Measurements from ENCODE around the gene SYTL5. TPM values are rescaled to one million over a fixed set of nuclear protein-coding genes. Genes with fewer than 3 reads are reported as not detected.

SYTL5 gene
- total and polyA plus RNA-seq, 2 donors: 0.22 to 4.4 TPM

- DNase-seq (ENCODE audit: extremely low spot score): no peak
- WGBS: 72% methylated on average over 4 of the region's 4 CpGs
- Histone ChIP-seq H3K27ac (ENCODE audit: low read depth) (no peak overlapping the region), H3K4me1 (ENCODE audit: insufficient read depth) (no peaks in the 10 kb centered on the region), H3K36me3 (ENCODE audit: insufficient read depth) (no peaks in the 10 kb centered on the region), H3K4me3 (ENCODE audit: low read depth, low read length) (no peak overlapping the region)
Measured at GRCh38 chrX:38086451-38087215, 80.3 kb downstream of the SYTL5 start.

GRCh38 chrX:38087594-38087993 is 81.2 kb downstream of the SYTL5 start:
- Histone ChIP-seq H3K4me1 (ENCODE audit: insufficient read depth) (no peaks in the 10 kb centered on the region), H3K36me3 (ENCODE audit: insufficient read depth) (no peaks in the 10 kb centered on the region), H3K4me3 (ENCODE audit: low read depth, low read length) (no peak overlapping the region), H3K27ac (ENCODE audit: low read depth) (no peak overlapping the region)
- 80% methylated on average over 1 of the region's 1 CpG for WGBS
- DNase-seq (ENCODE audit: extremely low spot score): no peak

GRCh38 chrX:38089173-38089982 is 83.0 kb downstream of the SYTL5 start:
- no peak overlapping the region for H3K4me3 ChIP-seq (ENCODE audit: low read depth, low read length)
- H3K27ac ChIP-seq (ENCODE audit: low read depth): no peak overlapping the region
- H3K4me1 ChIP-seq (ENCODE audit: insufficient read depth): no peaks in the 10 kb centered on the region
- H3K36me3 ChIP-seq (ENCODE audit: insufficient read depth): no peaks in the 10 kb centered on the region
- DNase-seq (ENCODE audit: extremely low spot score): no peak
- WGBS: 74% methylated on average over 8 of the region's 8 CpGs

- Histone ChIP-seq H3K4me3 (ENCODE audit: low read depth, low read length) (no peak overlapping the region), H3K27ac (ENCODE audit: low read depth) (no peak overlapping the region), H3K4me1 (ENCODE audit: insufficient read depth) (no peaks in the 10 kb centered on the region), H3K36me3 (ENCODE audit: insufficient read depth) (no peaks in the 10 kb centered on the region)
- WGBS: 62% methylated on average over 4 of the region's 4 CpGs
- no peak for DNase-seq (ENCODE audit: extremely low spot score)
Measured at GRCh38 chrX:38095971-38096529, 89.7 kb downstream of the SYTL5 start.

GRCh38 chrX:38099688-38100087 is 93.3 kb downstream of the SYTL5 start:
- DNase-seq (ENCODE audit: extremely low spot score): no peak
- no peak overlapping the region for H3K27ac ChIP-seq (ENCODE audit: low read depth)
- H3K36me3 ChIP-seq (ENCODE audit: insufficient read depth): no peaks in the 10 kb centered on the region
- no peaks in the 10 kb centered on the region for H3K4me1 ChIP-seq (ENCODE audit: insufficient read depth)
- H3K4me3 ChIP-seq (ENCODE audit: low read depth, low read length): no peak overlapping the region

- DNase-seq (ENCODE audit: extremely low spot score): no peak
- Histone ChIP-seq H3K27ac (ENCODE audit: low read depth) (no peak overlapping the region), H3K36me3 (ENCODE audit: insufficient read depth) (no peaks in the 10 kb centered on the region), H3K4me3 (ENCODE audit: low read depth, low read length) (no peak overlapping the region), H3K4me1 (ENCODE audit: insufficient read depth) (no peaks in the 10 kb centered on the region)
- 57% methylated on average over 2 of the region's 2 CpGs for WGBS
Measured at GRCh38 chrX:38102240-38102639, 95.9 kb downstream of the SYTL5 start.

GRCh38 chrX:38102875-38103274 is 96.5 kb downstream of the SYTL5 start:
- 89% methylated on average over 1 of the region's 1 CpG for WGBS
- Histone ChIP-seq H3K4me1 (ENCODE audit: insufficient read depth) (no peaks in the 10 kb centered on the region), H3K27ac (ENCODE audit: low read depth) (no peak overlapping the region), H3K4me3 (ENCODE audit: low read depth, low read length) (no peak overlapping the region), H3K36me3 (ENCODE audit: insufficient read depth) (no peaks in the 10 kb centered on the region)
- DNase-seq (ENCODE audit: extremely low spot score): no peak

- no peak overlapping the region for H3K27ac ChIP-seq (ENCODE audit: low read depth)
- no peak for DNase-seq (ENCODE audit: extremely low spot score)
- H3K4me3 ChIP-seq (ENCODE audit: low read depth, low read length): no peak overlapping the region
- no peaks in the 10 kb centered on the region for H3K36me3 ChIP-seq (ENCODE audit: insufficient read depth)
- no peaks in the 10 kb centered on the region for H3K4me1 ChIP-seq (ENCODE audit: insufficient read depth)
- WGBS: 88% methylated on average over 5 of the region's 5 CpGs
Measured at GRCh38 chrX:38103857-38104812, 97.8 kb downstream of the SYTL5 start.

GRCh38 chrX:38105216-38105725 is 98.9 kb downstream of the SYTL5 start:
- H3K4me3 ChIP-seq (ENCODE audit: low read depth, low read length): no peak overlapping the region
- H3K36me3 ChIP-seq (ENCODE audit: insufficient read depth): no peaks in the 10 kb centered on the region
- H3K27ac ChIP-seq (ENCODE audit: low read depth): no peak overlapping the region
- DNase-seq (ENCODE audit: extremely low spot score): no peak
- 95% methylated on average over 6 of the region's 6 CpGs for WGBS
- H3K4me1 ChIP-seq (ENCODE audit: insufficient read depth): no peaks in the 10 kb centered on the region

GRCh38 chrX:38106991-38107655 is 100.8 kb downstream of the SYTL5 start:
- WGBS: 23% methylated on average over 6 of the region's 6 CpGs
- H3K36me3 ChIP-seq (ENCODE audit: insufficient read depth): no peaks in the 10 kb centered on the region
- DNase-seq (ENCODE audit: extremely low spot score): no peak
- no peak overlapping the region for H3K27ac ChIP-seq (ENCODE audit: low read depth)
- no peak overlapping the region for H3K4me3 ChIP-seq (ENCODE audit: low read depth, low read length)
- H3K4me1 ChIP-seq (ENCODE audit: insufficient read depth): no peaks in the 10 kb centered on the region

- Histone ChIP-seq H3K4me3 (ENCODE audit: low read depth, low read length) (no peak overlapping the region), H3K27ac (ENCODE audit: low read depth) (no peak overlapping the region), H3K36me3 (ENCODE audit: insufficient read depth) (no peaks in the 10 kb centered on the region), H3K4me1 (ENCODE audit: insufficient read depth) (no peaks in the 10 kb centered on the region)
- DNase-seq (ENCODE audit: extremely low spot score): no peak
- 42% methylated on average over 6 of the region's 6 CpGs for WGBS
Measured at GRCh38 chrX:38108364-38108763, 102.0 kb downstream of the SYTL5 start.

GRCh38 chrX:38109042-38109898 is 102.9 kb downstream of the SYTL5 start:
- H3K4me1 ChIP-seq (ENCODE audit: insufficient read depth): no peaks in the 10 kb centered on the region
- H3K27ac ChIP-seq (ENCODE audit: low read depth): no peak overlapping the region
- no peak for DNase-seq (ENCODE audit: extremely low spot score)
- H3K4me3 ChIP-seq (ENCODE audit: low read depth, low read length): no peak overlapping the region
- 95% methylated on average over 4 of the region's 4 CpGs for WGBS
- no peaks in the 10 kb centered on the region for H3K36me3 ChIP-seq (ENCODE audit: insufficient read depth)

Data from urinary bladder (tissue), 4 donors.